CD4-positive, alpha-beta T cell treated with Interferon alpha-2 for 1 hour (primary cell): ENCODE data around the gene OPA1.
A peak's percentile ranks its signal among the peaks of the same experiment; 100 is the strongest.

Experiments used
- DNase-seq, 2 donors: peaks; one replicate each; pipeline ENCODE4 v3.0.0-alpha.2; 2020 to 2022

The OPA1 gene

DNA sequence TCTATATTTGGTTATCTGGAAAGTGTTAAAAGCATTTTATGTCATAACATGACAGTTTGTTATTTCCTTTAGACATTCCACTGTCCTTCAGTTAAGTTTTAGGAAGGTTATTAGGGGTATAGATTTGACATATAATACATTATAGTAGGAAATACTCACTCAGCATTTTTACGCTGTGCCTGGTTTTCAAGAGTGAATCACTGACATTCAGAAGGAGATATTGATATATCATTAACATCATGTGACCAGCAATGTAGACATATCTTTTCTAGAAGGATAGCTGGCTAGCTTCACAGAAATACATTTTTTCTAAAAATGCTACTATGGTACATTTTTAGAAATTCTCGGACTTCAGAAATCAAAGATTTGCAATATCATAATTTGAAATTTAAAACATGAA lies 57.6 kb downstream of the OPA1 start:
- DNase-seq, result no peak

- no peak for DNase-seq
Observed at GRCh38 chr3:193655831-193656433, 62.9 kb downstream of the OPA1 start.

GRCh38 chr3:193656445-193656844 lies 63.4 kb downstream of the OPA1 start:
- DNase-seq, result no peak

DNA sequence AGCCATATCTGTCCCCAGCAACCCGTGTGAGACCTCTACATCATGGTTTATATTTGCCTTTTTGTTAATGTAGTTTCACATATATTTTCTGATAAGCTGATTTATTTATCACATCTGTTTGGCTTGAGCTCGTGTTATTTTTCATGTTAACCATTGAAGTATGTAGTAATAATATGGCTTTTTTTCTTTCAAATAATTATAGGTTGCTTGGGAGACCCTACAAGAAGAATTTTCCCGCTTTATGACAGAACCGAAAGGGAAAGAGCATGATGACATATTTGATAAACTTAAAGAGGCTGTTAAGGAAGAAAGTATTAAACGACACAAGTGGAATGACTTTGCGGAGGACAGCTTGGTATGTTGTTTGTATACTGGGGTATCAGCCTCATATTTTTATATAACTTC lies 63.9 kb downstream of the OPA1 start:
- DNase-seq, result no peak

- DNase-seq, result no peak
Observed at GRCh38 chr3:193660171-193660570, 67.2 kb downstream of the OPA1 start.

DNA sequence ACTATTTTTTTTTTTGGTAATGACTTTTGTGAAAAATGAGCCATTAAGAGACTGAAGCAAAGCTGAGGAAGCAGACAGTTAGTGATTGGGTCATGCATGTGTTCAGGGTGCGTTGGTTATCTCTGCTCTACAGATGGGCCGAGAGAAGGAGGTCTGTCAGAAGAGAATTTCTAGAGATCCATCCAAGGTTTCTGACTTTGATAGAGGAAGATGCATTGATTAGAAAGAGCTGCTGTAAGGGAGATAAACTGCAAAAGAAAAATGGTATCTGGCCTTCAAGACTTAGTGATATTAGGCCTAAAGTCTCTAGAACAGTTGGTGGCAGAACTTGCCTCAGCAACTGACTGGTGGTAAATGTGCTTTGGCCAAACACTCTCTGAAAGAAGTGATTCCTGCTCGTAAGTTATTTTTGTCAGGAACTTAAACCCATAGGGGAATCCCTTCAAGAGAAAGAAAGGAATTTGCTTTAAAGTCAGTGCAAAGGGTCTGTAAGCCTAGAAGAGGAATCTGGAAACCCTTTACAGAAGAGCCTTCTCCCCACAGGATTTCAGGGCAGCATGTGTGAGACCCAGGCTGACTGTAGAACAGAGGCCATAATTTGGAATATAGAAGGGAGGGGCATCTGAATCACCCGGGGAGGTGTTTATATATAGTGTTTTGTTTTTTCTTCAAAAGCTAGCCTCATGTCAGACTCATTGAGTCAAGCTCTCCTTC lies 67.8 kb downstream of the OPA1 start:
- DNase-seq, result no peak

GRCh38 chr3:193662757-193663322 lies 69.8 kb downstream of the OPA1 start:
- DNase-seq, result no peak

DNA sequence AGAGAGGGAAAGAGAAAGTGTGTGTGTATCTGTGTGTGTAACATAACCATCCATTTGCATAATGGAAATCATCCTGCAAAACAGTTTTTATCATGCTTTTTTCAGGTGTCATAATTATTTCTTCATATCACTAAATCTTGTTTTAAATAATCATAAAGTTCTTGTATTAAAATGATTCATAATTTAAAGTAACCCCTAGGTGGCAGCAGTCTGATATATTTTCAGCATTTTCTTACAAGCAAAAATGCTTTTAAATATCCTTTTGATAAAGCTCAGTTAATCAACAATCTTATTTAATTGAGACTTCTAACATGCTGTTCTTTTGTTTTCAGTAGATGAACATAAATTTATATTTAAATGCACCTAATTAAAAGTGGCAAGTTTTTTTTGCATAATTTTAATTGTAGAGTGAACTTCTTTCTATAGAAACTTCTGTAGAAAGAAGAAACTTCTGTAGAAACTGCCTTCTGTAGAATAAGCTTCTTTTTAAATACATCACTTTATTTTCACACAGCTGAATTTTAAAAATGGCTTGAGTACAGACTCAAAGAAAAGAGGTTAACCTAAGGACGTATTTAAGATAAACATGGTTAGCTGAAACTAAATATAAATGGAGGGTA lies 72.5 kb downstream of the OPA1 start:
- peak in 1 of 2 donors; percentile 35 for DNase-seq

GRCh38 chr3:193673845-193674244 lies 80.8 kb downstream of the OPA1 start:
- DNase-seq, result no peak

- no peak for DNase-seq
Observed at GRCh38 chr3:193674714-193675113, 81.7 kb downstream of the OPA1 start.

- DNase-seq, result no peak
Observed at GRCh38 chr3:193677734-193678133, 84.7 kb downstream of the OPA1 start.

DNA sequence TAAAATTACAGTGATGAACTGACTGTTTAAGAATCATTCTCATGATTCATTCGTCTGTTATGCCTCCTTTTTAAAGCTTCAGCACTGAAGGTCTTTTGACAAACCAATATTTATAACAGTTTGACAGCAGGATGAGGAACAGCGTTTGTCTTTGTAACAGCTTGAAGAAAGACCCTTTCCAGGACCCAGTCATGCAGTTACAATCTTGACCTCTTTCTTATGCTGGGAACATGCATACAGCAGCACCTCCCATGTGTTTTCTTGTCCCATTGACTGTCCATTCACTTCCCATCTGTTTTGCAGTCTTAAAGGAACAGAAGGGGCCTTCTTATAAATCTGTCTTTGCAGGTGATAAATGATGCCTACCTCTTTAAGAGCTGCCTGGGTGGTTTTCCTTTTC lies 87.2 kb downstream of the OPA1 start:
- no peak for DNase-seq

DNA sequence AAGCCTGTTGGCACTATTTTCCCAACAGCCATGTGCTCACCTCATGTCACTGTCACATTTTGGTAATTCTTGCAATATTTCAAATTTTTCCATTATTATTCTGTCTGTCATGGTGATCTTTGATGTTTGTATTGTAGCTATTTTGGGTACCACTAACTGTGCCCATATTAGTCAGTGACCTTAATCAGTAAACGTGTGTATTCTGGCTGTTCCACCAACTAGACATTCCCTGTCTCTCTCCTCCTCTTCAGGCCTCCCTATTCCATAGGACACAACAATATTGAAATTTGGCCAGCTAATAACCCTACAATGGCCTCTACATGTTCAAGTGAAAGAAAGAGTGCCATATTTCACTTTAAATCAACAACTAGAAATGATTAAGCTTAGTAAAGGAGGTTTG lies 88.6 kb downstream of the OPA1 start:
- DNase-seq, result no peak

DNA sequence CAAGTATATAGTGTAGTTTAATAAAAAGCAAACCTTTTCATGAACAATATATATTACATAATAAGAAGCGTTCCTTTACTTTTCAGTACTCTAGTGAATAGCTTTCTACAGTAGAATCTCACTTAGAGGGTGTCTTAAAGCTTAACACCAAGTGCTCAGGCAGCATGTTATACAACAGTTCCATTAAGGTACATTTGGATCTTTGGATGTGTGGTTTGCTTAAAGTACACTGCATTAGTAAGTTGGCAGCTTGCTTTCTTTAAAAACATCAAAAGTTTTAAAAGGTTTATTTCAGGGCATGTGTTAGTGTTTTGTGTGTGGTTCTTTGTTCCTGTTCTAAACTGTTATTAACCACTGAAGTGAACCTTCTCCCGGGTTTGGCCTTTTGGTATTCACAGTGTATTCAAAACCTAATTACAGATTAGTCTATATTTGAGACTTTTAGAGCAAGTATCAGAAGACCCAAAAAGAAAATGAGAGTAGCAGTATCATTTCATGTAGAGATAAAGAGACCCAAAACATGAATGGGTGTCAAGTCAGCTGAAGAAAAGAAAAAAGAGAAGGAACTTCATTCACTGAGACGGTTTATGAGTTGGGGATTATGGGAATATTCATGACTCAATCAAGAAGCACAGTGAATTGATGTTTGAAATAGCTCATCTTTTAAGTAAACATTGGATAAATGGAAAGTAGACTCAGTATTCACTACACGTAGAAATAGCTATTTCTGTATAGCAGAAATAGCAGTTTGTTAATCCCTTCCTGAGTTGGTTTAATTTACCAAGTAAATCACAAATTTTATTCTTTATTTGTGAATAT lies 93.9 kb downstream of the OPA1 start:
- DNase-seq, result no peak

GRCh38 chr3:193688834-193689714 lies 96.1 kb downstream of the OPA1 start:
- DNase-seq, result no peak

GRCh38 chr3:193693774-193694173 lies 100.8 kb downstream of the OPA1 start:
- peak in 1 of 2 donors; percentile 32 for DNase-seq

GRCh38 chr3:193701953-193702635 lies 109.1 kb downstream of the OPA1 start:
- DNase-seq, result no peak

GRCh38 chr3:193702967-193703366 lies 110.0 kb downstream of the OPA1 start:
- no peak for DNase-seq

- DNase-seq, result no peak
Observed at GRCh38 chr3:193704431-193704830, 111.4 kb downstream of the OPA1 start.

DNA sequence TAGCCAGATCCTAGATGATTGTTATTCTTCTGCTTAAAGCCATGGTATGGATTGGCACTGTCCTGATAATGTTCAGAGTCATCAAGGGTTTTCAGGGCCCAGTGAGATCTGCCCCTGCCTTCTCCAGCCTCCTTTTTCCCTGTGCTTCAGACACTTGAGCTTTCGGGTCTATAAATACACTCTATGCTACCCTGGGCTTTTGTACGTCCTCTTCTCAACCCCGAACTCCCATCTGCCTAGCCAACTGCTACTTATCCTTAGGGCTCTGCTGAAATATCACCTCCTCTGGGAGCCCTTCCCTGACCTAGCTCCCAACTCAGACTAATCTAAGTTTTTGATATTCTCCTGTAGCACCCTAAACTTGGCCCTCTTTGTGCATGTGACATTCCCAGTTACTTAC lies 115.3 kb downstream of the OPA1 start:
- no peak for DNase-seq
